ENCODE data around the gene KIAA0753. TPM values are rescaled to one million over a fixed set of nuclear protein-coding genes. Genes with fewer than 3 reads are reported as not detected.

KIAA0753 gene
- total and polyA plus RNA-seq, 10 of the 15 experiments (the other 5 are each of a cell fraction or from before 2014, with no cell fraction given) = 2.2 to 15.2 (median 7.7) TPM

- in situ Hi-C loops (cut with MboI) = no loop called here
Observed at GRCh38 chr17:6677946-6678345, 37.4 kb upstream of the KIAA0753 start.

More at GRCh38 chr17:6677946-6678345, 37.4 kb upstream of the KIAA0753 start:
- Histone ChIP-seq H3K4me1 (ENCODE audit: control insufficient read depth, insufficient read depth, low read length) (peaks cover 4% of the 10 kb centered on the region; the same call in 1 of the 2 replicates), H2AFZ (ENCODE audit: control insufficient read depth, low read depth, low read length) (no peak overlapping the region), H3K27ac (ENCODE audit: control insufficient read depth, insufficient read depth) (no peak overlapping the region), H4K20me1 (ENCODE audit: control insufficient read depth, insufficient read depth) (no peaks in the 10 kb centered on the region), H3K9ac (ENCODE audit: control insufficient read depth, insufficient read depth, low read length) (no peak overlapping the region), H3K9me3 (replicated peaks; ENCODE audit: control insufficient read depth, insufficient read depth, low read length) (no peaks in the 10 kb centered on the region), H3K4me3 (no peak overlapping the region), H3K36me3 (ENCODE audit: control insufficient read depth in 2 of 2, insufficient read depth in 2 of 2, low read length in 1 of 2) (no peaks in the 10 kb centered on the region), H3K79me2 (ENCODE audit: control insufficient read depth, insufficient read depth, low read length) (no peaks in the 10 kb centered on the region), H3K4me2 (ENCODE audit: control insufficient read depth, insufficient read depth) (no peak overlapping the region), H3K27me3 (replicated peaks in 1 of 2; ENCODE audit: control insufficient read depth in 2 of 2, insufficient read depth in 2 of 2, low read length in 1 of 2) (peaks cover 0 to 5% of the 10 kb centered on the region in 2 experiments; a peak in 3 of 4 replicates)
- intact Hi-C loops (cut with micrococcal nuclease; ENCODE audit: unreplicated experiment) = no loop called here
- RAD21 ChIA-PET (ENCODE audit: unreplicated experiment) = no interaction called here
- POLR2A ChIA-PET = no interaction called here
- no TSS peak for BruUV-seq (replicated peaks)
- FAIRE-seq (no peak), DNase-seq (ENCODE audit: low read depth, low spot score) (no peak), ATAC-seq (no peak)
- 34% methylated on average over 7 of the region's 7 CpGs for WGBS (ENCODE audit: insufficient coverage, insufficient replicate concordance, low lambda C conversion rate, missing lambda C conversion rate)
- TF ChIP-seq TBL1XR1 (IDR thresholded peaks at IDR 0.05; ENCODE audit: low read depth, low read length) (no peak), FOXM1 (IDR thresholded peaks at IDR 0.05; ENCODE audit: low read depth, low read length) (no peak), SIX5 (IDR thresholded peaks at IDR 0.05; ENCODE audit: low read depth, low read length, severe bottlenecking) (no peak)
- TF ChIP-seq, protein P1, sequence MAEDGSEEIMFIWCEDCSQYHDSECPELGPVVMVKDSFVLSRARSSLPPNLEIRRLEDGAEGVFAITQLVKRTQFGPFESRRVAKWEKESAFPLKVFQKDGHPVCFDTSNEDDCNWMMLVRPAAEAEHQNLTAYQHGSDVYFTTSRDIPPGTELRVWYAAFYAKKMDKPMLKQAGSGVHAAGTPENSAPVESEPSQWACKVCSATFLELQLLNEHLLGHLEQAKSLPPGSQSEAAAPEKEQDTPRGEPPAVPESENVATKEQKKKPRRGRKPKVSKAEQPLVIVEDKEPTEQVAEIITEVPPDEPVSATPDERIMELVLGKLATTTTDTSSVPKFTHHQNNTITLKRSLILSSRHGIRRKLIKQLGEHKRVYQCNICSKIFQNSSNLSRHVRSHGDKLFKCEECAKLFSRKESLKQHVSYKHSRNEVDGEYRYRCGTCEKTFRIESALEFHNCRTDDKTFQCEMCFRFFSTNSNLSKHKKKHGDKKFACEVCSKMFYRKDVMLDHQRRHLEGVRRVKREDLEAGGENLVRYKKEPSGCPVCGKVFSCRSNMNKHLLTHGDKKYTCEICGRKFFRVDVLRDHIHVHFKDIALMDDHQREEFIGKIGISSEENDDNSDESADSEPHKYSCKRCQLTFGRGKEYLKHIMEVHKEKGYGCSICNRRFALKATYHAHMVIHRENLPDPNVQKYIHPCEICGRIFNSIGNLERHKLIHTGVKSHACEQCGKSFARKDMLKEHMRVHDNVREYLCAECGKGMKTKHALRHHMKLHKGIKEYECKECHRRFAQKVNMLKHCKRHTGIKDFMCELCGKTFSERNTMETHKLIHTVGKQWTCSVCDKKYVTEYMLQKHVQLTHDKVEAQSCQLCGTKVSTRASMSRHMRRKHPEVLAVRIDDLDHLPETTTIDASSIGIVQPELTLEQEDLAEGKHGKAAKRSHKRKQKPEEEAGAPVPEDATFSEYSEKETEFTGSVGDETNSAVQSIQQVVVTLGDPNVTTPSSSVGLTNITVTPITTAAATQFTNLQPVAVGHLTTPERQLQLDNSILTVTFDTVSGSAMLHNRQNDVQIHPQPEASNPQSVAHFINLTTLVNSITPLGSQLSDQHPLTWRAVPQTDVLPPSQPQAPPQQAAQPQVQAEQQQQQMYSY (CRISPR knock-in tag; IDR thresholded peaks at IDR 0.05) = no peak
- CTCF ChIA-PET = interaction anchor here (0.9 kb wide), 1 partner anchor 327 kb away, joined by 3 read pairs; no protein-coding TSS in a partner anchor
- SMC1A ChIA-PET (ENCODE audit: uncharacterized antibody, unreplicated experiment) = no interaction called here
